Measurements from ENCODE around the gene ARVCF. TPM values are rescaled to one million over a fixed set of nuclear protein-coding genes. Genes with fewer than 3 reads are reported as not detected.
A peak's percentile ranks its signal among the peaks of the same experiment; 100 is the strongest.

The ARVCF gene
- total and polyA plus RNA-seq, 9 of the 15 experiments (the other 6 are each of a cell fraction or from before 2014, with no cell fraction given), result 0.03 to 97.4 (median 15.6) TPM

GRCh38 chr22:20017622-20017958, 967 bp upstream of the ARVCF start:
- BruUV-seq (replicated peaks), result no TSS peak
- H2AFZ ChIP-seq (ENCODE audit: low read depth, low read length), result no peak overlapping the region
- H3K36me3 ChIP-seq (ENCODE audit: control insufficient read depth, insufficient read depth, low read length), result peaks cover 14% of the 10 kb centered on the region; the same call in 2 of the 3 replicates
- peak overlapping the region in 1 of 2 experiments; percentile 94; a peak in 2 of 4 replicates for H3K9ac ChIP-seq (ENCODE audit: insufficient read depth in 1 of 2, low read depth in 2 of 2, low read length in 2 of 2)
- peak overlapping the region; percentile 66; the same call in 1 of the 2 replicates for H3K4me3 ChIP-seq
- intact Hi-C loops (cut with micrococcal nuclease) (no loop called here), in situ Hi-C loops (cut with MboI) (no loop called here)
- CTCF ChIA-PET (ENCODE audit: low intra/inter-chr PET ratio), result no interaction called here
- DNase-seq (ENCODE audit: extremely low read depth in 1 of 4, low spot score in 3 of 4) (no peak), FAIRE-seq (no peak), ATAC-seq (no peak)
- peaks cover 47% of the 10 kb centered on the region for H3K79me2 ChIP-seq (ENCODE audit: control insufficient read depth, insufficient read depth, low read length)
- peaks cover 0 to 8% of the 10 kb centered on the region in 2 experiments; a peak in 2 of 5 replicates for H3K27me3 ChIP-seq (ENCODE audit: control insufficient read depth in 2 of 2, insufficient read depth in 2 of 2, low read length in 2 of 2)
- peak overlapping the region; percentile 85; the same call in 1 of the 2 replicates for H3K4me2 ChIP-seq (ENCODE audit: insufficient read depth, low read length)
- no peak overlapping the region for H3K27ac ChIP-seq (ENCODE audit: extremely low read depth, low read depth, low read length)
- WGBS (ENCODE audit: insufficient coverage, low coverage, missing lambda C conversion rate), result 48% methylated on average over 9 of the region's 9 CpGs
- H3K4me1 ChIP-seq (replicated peaks in 1 of 2; ENCODE audit: control insufficient read depth in 2 of 2, insufficient read depth in 2 of 2, low read length in 2 of 2), result peaks cover 42 to 74% of the 10 kb centered on the region in 2 experiments
- H3K9me3 ChIP-seq (replicated peaks; ENCODE audit: control insufficient read depth, insufficient read depth, low read depth, low read length), result no peaks in the 10 kb centered on the region
- POLR2A ChIA-PET, result interaction anchor here (0.6 to 2.2 kb wide), 7 partner anchors 15 to 99 kb away, joined by 3 to 14 read pairs (median 5); partner anchors contain the start of genes DGCR8, RANBP1 and TRMT2A
- H4K20me1 ChIP-seq (replicated peaks; ENCODE audit: control insufficient read depth, insufficient read depth, low read length), result peaks cover 15% of the 10 kb centered on the region
- peaks cover 19% of the 10 kb centered on the region for H3K9me1 ChIP-seq (ENCODE audit: control insufficient read depth, insufficient read depth, low read length)
- TF ChIP-seq ZNF79 (CRISPR knock-in tag; IDR thresholded peaks at IDR 0.05; ENCODE audit: low read depth) (no peak), ATF6 (CRISPR knock-in tag; IDR thresholded peaks at IDR 0.05) (no peak), SNRNP70 (optimal IDR thresholded peaks at IDR 0.05; ENCODE audit: low read depth, low read length) (no peak), JUNB (CRISPR knock-in tag; conservative IDR thresholded peaks at IDR 0.05) (0 out of 2 replicates have a peak, but pooled peaks have one; percentile 21), ZNF311 (CRISPR knock-in tag; IDR thresholded peaks at IDR 0.05) (no peak), PURB (CRISPR knock-in tag; IDR thresholded peaks at IDR 0.05; ENCODE audit: low read depth) (no peak), ZNF184 (CRISPR knock-in tag; IDR thresholded peaks at IDR 0.05) (no peak), TCF15 (CRISPR knock-in tag; IDR thresholded peaks at IDR 0.05) (peak; percentile 69; the same call in 1 of the 2 replicates), ZNF133 (CRISPR knock-in tag; IDR thresholded peaks at IDR 0.05) (no peak), CHD1 (IDR thresholded peaks at IDR 0.05; ENCODE audit: low read length) (no peak), TCF7L2 (IDR thresholded peaks at IDR 0.05; ENCODE audit: low read depth, low read length) (no peak), FOXK2 (conservative IDR thresholded peaks at IDR 0.05 in 1 of 2, IDR thresholded peaks at IDR 0.05 in 1 of 2; ENCODE audit: low read depth in 2 of 2) (no peak), FOS (IDR thresholded peaks at IDR 0.05; ENCODE audit: extremely low read depth, insufficient read length) (no peak), SIX5 (IDR thresholded peaks at IDR 0.05; ENCODE audit: borderline replicate concordance in 1 of 2, insufficient read depth in 1 of 2, low read depth in 1 of 2, low read length in 2 of 2) (0 out of 4 replicates have a peak, but pooled peaks of 1 of the 2 experiments have one; percentile 3), TEAD2 (tag; IDR thresholded peaks at IDR 0.05) (no peak), ZBTB43 (CRISPR knock-in tag; IDR thresholded peaks at IDR 0.05) (no peak), TBL1XR1 (IDR thresholded peaks at IDR 0.05; ENCODE audit: low read length in 2 of 2) (no peak), MCM3 (IDR thresholded peaks at IDR 0.05) (no peak)
- TF ChIP-seq, protein P1, sequence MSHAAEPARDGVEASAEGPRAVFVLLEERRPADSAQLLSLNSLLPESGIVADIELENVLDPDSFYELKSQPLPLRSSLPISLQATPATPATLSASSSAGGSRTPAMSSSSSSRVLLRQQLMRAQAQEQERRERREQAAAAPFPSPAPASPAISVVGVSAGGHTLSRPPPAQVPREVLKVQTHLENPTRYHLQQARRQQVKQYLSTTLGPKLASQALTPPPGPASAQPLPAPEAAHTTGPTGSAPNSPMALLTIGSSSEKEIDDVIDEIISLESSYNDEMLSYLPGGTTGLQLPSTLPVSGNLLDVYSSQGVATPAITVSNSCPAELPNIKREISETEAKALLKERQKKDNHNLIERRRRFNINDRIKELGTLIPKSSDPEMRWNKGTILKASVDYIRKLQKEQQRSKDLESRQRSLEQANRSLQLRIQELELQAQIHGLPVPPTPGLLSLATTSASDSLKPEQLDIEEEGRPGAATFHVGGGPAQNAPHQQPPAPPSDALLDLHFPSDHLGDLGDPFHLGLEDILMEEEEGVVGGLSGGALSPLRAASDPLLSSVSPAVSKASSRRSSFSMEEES (CRISPR knock-in tag; IDR thresholded peaks at IDR 0.05), result no peak

Data from K562 (cell line).